ENCODE data around the gene DKK1. TPM values are rescaled to one million over a fixed set of nuclear protein-coding genes. Genes with fewer than 3 reads are reported as not detected.
A peak's percentile ranks its signal among the peaks of the same experiment; 100 is the strongest.

Gene DKK1, protein sequence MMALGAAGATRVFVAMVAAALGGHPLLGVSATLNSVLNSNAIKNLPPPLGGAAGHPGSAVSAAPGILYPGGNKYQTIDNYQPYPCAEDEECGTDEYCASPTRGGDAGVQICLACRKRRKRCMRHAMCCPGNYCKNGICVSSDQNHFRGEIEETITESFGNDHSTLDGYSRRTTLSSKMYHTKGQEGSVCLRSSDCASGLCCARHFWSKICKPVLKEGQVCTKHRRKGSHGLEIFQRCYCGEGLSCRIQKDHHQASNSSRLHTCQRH
- 11.4 TPM for total RNA-seq
- long read RNA-seq, transcript DKK1-201 (4 exons, 1,790 nt) = major isoform, 20 of 25 reads
- long read RNA-seq, partial matches to known transcripts = 4 of 25 reads
- long read RNA-seq, other reads (novel, unspliced or antisense) = 0 of 25 reads

DNA sequence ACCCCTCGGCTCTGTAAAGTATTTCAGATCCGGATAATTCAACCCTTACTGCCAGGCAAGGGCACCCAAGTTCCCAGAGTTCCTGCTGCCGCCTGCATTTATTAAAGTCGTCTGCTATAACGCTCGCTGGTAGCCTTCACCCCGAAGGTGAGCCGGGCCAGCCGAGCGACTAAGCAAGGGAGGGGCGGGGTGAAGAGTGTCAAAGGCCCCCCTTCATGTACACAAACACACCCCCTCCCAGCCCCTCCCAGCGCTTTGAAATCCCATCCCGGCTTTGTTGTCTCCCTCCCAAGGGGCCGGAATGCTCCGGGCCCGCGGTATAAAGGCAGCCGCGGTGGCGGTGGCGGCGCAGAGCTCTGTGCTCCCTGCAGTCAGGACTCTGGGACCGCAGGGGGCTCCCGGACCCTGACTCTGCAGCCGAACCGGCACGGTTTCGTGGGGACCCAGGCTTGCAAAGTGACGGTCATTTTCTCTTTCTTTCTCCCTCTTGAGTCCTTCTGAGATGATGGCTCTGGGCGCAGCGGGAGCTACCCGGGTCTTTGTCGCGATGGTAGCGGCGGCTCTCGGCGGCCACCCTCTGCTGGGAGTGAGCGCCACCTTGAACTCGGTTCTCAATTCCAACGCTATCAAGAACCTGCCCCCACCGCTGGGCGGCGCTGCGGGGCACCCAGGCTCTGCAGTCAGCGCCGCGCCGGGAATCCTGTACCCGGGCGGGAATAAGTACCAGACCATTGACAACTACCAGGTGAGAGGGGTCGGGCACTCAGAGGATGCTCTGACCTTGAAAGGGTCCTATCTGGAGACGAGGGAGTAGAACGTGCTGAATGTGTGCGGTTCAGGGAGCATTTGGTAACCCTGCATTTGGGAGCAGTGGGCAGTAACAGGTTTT lies at the start of gene DKK1:
TSS of gene DKK1 (plus strand) at position 349 of the 889 bp plus-strand sequence. CDS start at position 503, 154 bp downstream.
- DNase-seq (ENCODE audit: low spot score) = peak; percentile 89

DNA sequence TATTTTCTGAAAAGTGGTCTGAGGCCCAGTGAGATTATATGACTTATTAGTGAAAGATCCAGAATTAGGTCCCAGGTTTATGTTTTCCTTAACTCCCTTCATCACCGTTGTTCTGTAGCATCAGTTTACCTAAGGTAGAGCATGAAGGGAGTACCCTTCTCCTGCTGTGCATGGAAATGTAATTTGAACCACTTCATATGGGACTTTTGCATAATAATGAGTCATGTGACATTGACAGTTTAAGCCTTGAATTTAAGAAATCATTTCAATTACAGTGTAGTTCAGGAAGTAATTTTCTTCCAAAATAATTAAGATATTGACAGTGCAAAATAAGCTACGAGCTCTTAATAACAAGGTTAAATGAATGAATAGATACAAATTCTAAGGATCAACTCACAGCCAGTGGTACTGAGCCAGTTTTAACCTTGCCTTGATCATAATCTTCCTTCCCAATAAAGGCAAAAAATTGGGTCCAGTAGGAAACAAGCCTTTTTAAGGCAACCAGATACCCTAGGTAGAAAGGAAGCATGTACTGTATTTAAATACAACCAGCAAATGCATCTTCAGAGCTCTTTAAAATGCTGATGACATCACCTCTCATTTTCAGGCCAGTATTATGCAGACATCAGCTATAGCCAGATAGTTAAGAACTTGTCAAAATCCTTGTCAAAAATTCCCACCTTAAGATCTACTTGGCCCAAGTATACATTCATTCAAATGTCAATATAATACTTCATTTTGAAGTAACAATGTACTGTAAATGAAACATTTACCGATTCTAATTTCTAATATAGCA lies 48.8 kb upstream of the DKK1 start:
- no peak for DNase-seq (ENCODE audit: low spot score)

DNA sequence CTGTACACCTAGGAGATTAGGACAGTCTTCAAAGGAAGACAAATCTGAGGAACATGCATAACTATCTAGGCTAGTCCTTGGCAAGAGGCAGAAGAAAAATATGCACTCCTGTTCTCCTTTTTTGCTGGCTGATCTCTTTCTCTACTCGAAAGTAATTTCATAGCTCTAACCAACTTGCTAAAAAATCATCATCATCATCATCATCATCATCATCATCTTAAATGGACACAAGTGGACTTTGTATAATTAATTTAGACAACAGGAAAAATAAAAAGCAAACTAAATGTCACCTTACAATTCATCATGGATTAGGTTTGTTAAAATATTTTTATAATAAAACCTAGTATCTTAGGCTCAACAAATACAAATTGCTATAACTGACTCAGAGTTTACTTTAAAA lies 47.2 kb upstream of the DKK1 start:
- DNase-seq (ENCODE audit: low spot score) = no peak

DNA sequence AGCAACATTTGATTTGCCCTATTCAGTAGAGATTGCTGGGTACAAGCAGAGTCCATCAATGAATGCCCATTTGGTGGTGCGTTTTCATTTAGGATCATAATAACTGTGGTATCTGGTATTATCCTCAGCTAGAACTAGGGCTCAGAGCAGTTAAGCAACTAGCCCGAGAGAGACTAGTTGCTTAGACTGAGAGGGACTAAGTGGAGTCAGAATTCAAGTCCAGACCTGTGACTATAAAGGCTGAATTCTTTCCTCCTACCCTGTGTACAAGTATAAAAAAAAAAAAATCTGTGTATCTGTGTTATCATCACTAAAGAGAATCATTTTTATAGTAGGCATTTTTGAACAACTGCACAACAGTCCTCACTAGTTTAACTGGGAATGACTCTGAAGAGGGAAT lies 45.3 kb upstream of the DKK1 start:
- no peak for DNase-seq (ENCODE audit: low spot score)

DNA sequence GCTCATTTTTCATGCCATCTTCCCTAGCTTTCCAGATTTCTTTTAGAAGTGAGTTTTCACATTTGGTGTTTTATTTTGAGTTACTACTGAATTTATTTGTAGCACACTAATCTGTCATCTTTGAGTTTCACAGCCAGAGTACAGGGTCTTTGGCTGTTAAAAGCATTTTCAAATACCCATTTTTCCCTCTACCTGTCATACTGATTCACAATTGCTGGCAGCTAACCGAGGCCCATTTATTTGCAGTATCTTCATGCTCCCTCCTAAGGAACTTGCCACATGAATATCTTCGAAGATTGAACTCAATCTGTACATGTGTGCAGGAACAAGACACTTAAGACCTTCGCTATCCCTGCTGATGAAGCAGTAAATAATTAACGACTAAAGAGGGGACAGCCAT lies 44.8 kb upstream of the DKK1 start:
- no peak for DNase-seq (ENCODE audit: low spot score)

DNA sequence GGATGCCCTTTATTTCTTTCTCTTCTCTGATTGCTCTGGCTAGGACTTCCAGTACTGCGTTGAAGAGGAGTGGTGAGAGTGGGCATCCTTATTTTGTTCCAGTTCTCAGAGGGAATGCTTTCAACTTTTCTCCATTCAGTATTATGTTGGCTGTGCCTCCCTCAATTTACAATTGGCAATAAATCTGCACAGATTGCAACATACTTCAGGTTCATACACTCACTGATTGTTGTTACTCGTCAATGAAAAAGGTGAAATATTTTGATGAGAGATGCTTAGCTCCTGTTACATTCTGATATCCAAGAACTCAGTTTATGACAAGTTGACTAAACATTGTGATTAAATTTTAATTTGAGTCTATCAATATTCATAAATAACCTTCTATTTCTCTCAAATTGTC lies 37.9 kb upstream of the DKK1 start:
- DNase-seq (ENCODE audit: low spot score) = no peak

DNA sequence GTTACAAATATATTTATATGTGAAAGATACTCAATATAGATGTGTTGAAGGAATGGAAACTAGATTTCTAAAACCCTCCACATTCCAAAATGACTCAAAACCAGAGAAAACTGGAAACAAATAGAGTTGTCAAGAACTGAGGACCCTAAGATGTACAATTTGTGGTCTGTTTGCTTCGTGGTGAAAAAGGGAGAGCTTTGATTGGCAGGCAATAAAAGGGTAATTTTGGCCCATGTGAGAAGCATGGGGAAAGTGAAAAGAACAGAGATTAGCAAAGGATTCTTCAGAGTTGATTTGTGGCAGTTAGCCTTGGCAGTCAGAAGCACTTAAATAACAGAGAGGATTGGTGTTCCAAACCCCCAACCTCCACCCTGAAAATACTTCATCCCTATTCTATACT lies 37.1 kb upstream of the DKK1 start:
- no peak for DNase-seq (ENCODE audit: low spot score)

DNA sequence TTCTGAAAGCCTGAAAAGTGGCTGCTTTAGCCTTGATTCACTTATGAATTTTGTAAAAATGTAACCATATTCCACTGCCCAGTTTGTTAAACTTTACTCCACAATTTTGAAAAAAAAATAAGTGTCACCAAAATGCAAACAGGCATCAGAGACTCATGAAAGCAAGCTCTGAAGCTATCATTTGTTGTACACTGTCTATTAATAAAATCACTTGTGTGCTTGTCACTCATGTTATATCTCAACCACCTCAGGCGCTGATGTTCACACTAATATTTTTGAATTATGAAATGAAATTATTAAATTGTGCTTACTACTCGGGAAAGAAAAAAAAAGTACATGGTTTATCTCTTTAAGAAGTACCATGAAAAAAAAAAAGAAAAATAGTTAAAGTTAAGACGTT lies 34.5 kb upstream of the DKK1 start:
- no peak for DNase-seq (ENCODE audit: low spot score)

DNA sequence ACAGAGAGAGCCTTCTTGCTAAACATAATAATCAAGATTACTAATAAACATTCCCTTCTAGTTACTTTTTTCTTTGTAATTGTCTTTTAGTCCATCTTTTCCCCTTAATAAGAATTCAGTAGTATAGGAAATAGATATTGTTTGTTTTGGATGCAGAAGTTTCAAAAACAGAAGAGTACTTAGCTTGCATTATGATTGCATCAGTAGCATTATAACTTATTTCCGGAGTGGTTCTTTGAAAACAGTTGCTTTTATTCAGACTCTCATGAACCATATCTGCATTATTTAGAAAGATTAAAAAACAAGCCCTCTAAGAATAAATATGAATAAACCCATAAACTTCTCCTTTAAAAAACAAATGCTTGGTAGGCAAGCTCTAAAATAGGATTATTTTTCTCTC lies 34.0 kb upstream of the DKK1 start:
- DNase-seq (ENCODE audit: low spot score) = no peak

DNA sequence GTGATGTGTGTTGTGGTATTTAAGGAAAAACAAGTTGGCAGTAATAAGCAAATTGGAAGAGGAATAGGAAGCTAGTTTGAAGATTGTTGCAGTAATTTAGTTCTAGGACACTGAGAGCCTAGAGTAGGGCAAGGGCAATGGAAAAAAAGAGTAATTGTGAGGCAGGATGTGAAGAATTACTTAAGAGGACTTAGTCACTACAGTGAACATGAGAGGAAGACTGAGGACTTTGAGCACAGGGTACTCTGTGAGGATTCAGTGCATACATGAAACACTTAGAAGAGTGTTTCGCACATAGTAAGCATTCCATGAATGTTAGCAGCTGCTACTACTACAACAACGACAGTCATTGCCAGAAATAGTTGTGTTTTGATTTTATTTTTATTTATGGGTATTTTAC lies 30.9 kb upstream of the DKK1 start:
- no peak for DNase-seq (ENCODE audit: low spot score)

DNA sequence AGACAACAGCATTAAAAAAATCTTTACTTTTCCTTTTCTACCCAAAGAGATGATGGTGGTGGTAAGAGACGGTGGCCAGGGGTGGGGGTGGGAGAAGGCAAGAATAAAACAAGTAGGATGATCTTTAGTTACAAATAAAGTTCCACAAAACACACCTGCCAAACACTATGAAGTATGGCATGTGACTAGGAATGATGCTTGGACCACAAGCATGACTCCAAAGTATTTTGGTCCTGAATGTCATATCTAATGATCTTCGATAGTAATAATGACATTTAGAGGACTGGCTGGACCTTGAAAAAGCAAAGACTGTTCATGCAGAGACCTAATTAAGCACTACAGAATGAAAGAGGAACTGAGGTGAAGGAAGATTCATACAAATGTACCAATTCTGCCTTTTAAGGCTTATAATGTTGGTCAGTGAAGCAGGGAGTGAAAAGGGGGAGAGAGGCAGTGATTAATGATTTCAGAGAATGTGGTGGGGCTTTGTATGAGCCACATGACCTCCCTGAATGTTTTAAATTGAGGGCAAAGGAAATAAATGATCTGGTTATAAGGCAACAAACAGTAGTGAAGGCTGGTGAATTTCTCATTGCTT lies 29.6 kb upstream of the DKK1 start:
- no peak for DNase-seq (ENCODE audit: low spot score)

DNA sequence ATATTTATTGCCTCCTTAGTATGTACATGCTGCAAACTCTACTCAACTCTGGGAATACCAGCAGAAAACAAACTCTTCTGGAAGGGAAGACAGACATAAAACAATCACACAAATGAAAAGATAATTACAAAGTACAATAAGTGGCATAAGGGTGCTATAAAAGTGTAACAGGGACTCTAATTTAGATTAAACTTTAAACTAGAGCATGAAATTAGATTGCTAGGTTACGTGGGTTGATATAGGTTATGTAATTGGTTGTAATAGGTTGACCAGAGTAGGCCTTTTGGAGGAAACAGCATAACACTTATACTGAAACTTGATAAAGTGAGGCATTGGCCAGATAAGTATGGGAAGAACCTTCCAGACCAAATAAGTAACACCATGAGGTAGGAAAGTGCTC lies 26.2 kb upstream of the DKK1 start:
- no peak for DNase-seq (ENCODE audit: low spot score)

DNA sequence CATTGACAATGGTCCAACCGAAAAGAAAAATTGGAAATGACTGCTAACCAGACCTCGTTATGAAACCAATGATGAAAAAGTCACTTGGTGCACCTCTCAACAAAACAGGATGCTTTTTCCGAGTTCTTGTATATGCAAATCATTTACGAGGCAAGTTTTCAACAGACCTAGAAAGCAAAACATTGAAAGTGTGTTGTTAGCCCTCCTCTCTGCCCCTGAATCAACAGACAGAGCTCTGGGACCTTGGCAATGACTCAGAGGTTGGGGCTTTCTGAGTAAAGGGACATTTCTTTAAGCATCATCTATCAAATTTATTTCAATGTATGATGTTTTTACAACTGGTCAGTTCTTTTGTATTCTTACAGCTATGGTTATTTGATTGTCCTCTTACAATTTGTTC lies 16.3 kb upstream of the DKK1 start:
- DNase-seq (ENCODE audit: low spot score) = no peak

DNA sequence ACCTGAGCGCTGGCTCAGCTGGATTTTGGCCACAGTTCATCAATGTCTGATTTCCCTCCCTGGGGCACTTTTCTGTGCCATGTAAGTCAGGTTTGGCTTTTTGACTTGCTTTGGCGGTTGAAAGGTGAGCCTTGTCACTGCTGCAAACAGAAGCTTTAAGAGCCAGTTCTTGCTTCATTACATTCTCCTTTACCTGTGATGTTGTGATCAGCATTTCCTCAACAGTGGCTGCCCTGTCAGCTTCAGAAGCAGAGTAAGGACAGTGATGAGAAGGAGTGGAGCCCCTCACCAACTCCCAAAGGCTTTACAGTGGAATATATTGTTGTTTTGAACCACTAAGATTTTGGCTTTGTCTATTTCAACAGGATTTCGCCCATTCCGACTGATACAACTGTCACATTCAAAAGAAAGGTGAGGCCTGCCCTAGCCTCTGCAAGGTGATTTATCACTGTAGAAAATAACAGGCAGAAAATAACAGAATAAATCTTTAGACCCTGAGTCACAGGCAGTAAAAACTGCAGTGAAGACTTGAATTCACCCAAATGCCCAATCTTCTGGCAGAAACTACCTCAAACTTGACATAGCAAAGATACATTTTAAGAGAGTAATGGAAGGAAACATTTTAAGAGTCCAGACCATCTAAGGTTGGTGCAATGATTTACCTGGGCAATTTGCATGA lies 13.3 kb upstream of the DKK1 start:
- DNase-seq (ENCODE audit: low spot score) = no peak

DNA sequence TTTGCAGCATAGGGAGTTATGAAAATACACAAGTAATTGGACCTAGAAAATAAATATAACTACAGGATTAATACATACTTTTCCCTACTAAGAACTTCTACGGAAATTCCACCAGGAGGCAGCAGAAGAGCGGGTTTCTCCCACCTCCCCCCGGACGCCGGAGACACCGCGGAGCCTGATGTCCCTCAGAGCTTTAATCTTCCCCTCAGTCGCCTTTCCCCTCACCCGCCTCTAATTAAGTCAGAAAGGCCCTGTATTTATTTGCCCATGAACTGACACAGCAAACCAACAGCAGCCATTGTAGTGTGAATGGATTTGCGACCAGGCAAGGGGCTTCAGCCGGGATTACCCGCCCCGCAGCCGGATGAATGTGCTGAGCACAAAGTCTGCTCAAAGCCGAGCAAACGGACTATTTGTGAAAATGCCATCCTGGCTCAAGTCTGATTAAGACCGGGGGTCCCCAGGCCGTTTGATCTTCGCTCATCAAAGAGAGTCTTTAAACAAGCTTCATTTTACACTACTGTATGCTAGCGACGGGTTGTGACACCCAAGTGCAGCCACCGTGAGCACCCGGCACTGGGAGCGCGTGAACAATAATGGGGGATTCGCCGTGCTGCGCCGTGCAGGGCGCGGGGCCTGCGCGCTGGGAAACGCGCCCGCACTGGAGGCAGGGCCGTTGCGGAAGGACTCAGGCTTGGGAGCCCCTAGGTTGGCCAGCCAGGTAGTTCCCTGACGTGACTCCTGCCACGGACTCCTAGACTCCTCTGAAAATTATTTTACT lies 5.6 kb upstream of the DKK1 start:
- DNase-seq (ENCODE audit: low spot score) = no peak

DNA sequence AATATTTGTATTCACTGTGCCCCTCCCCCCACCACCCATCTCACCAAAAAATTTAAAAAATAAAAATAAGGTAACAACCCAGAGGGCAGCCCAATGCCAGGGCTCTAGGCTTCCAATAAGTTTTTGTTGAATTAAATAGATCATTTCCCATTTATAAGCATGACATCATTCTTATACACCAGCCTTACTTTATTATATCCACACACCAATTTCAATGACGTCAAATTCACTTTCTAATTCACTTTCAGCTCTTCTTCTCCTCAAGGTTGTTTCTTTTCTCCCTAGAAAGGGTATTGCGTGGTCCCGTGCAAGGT lies 1.2 kb upstream of the DKK1 start:
- DNase-seq (ENCODE audit: low spot score) = no peak

DNA sequence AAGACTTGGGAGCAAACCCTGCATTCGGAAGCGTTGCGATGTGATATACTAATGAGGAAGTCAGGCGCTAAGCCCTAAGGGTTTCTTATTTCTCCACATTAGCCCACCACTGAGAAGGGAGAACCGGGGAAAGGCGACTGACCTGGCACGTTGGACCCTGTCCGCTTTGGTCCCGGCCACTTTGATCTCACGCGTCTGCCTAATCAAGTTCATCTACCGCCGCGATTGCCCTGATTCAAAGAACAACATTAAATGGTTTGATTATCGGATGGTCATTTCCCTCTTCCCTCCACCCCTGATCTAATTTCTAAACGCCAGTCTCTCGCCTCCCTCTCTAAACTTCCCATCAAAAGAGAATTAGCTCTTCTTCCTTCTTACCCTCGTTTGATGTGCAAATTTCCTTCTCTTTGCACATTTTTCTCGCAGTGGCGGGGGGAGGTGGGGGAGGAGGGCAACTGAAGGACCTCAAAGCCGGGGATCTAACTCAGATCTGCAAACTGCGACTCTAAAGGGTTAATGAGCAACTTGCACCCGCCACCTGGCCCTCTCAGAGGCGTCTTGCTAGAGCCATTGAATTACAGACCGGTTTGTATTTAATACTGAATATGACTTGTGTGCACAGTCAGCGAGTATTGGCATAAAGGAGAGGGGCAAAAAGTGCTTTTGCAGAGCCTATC lies 687 bp upstream of the DKK1 start:
- DNase-seq (ENCODE audit: low spot score) = no peak

DNA sequence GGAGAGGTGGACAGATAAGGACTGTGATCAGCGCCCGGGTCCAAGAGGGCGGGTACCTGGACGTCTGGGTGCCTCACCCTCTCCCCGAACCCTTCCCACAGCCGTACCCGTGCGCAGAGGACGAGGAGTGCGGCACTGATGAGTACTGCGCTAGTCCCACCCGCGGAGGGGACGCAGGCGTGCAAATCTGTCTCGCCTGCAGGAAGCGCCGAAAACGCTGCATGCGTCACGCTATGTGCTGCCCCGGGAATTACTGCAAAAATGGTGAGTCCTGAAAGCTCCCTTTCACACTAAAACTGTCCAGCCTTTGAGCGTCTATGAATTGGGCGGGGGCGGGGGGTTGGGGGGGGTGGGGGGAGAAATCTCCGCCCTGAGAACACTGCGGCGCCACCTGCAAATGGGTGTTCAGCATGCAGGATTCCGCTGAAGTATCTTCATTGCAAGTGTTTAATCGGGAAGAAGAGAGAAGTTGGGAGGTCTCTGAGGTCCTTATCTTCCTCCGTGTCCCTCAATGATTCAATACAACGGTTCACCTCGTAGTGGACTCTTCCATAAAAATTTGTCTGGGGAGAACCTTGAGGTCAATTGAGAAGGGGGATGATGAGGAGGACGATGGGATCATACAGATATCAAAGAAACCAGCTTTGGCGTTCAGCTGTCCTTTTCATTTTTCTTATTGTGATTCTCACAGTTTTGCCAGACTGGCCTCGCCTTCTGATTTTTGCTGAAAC lies 906 bp downstream of the DKK1 start:
- DNase-seq (ENCODE audit: low spot score) = no peak

DNA sequence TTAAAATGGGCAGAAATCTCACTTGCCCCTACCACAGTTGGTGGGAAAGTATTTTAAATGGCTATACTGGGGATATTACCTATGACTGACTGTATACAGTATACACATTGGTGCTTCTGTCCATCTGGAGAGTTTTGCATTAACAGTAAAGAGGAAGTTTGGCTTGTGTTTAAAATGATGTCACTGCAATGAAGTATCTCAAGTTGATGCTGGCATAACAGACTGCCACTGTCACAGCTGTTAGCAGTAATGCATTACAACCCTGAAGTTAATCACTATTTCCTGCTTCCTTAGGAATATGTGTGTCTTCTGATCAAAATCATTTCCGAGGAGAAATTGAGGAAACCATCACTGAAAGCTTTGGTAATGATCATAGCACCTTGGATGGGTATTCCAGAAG lies 1.9 kb downstream of the DKK1 start:
- no peak for DNase-seq (ENCODE audit: low spot score)

Data from mesenteric fat pad (tissue), 1 donor.